Activated T-helper 1 cell treated with Interleukin-2 at 50 U/mL for 16 hours (primary cell): ENCODE results near the gene LATS1.
A peak's percentile ranks its signal among the peaks of the same experiment; 100 is the strongest.

ENCODE experiments used
- DNase-seq: peaks from one replicate; pipeline ENCODE4 v3.0.0-alpha.2; 2020; ENCODE audit warnings: low read depth

The LATS1 gene

DNA sequence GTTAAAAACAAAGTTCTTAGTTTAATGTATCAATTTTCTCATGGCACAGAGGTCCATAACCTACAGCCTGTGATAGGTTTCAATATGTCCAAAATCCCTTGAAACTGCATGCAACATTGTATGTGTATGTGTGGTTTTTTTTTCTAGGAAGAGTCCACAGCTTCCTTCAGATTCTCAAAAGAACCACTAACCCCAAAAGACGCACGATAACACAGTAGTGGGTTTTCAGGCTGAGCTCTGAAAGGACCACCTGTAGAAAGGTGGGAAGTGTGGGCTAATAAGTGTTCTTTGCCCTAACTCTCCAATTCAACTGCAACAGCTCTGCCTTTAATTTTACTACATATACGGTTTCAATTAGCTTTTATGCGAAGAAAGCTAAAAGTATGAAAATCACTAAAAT is 57.9 kb downstream of the LATS1 start:
- DNase-seq: no peak

DNA sequence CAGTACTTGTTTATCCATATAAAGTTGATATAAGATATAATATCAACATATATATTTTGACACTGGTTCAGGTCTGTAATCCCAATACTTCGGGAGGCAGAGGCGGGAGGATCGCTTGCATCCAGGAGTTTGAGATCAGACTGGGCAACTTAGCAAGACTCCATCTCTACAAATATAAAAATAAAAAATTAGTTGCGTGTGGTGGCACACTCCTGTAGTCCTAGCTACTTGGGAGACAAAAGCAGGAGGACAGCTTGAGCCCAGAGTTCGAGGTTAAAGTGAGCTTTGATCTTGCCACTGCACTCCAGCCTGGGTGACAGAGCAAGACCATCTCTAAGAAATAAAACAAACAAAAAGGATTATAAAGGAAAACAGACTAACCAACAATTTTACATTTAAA is 60.5 kb downstream of the LATS1 start:
- DNase-seq: no peak

DNA sequence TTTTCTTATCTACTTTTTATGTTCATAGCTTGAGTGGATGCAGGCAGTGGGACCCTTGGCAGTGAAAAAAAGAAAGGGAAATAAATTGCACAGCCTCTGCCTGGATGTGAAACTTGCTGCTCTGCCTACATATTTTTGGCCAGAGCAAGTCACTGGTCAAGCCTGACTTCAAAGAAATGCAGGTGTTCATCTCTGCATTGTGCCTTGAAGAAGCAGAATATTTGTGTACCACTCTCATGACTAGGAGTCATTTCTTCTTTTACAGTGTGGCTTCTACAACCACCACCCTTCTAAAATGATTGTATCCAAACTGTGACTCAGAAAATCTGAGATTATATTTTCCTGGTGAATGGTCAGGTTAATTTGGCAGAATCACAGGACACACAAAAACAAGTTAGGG is 66.8 kb downstream of the LATS1 start:
- DNase-seq: no peak

DNA sequence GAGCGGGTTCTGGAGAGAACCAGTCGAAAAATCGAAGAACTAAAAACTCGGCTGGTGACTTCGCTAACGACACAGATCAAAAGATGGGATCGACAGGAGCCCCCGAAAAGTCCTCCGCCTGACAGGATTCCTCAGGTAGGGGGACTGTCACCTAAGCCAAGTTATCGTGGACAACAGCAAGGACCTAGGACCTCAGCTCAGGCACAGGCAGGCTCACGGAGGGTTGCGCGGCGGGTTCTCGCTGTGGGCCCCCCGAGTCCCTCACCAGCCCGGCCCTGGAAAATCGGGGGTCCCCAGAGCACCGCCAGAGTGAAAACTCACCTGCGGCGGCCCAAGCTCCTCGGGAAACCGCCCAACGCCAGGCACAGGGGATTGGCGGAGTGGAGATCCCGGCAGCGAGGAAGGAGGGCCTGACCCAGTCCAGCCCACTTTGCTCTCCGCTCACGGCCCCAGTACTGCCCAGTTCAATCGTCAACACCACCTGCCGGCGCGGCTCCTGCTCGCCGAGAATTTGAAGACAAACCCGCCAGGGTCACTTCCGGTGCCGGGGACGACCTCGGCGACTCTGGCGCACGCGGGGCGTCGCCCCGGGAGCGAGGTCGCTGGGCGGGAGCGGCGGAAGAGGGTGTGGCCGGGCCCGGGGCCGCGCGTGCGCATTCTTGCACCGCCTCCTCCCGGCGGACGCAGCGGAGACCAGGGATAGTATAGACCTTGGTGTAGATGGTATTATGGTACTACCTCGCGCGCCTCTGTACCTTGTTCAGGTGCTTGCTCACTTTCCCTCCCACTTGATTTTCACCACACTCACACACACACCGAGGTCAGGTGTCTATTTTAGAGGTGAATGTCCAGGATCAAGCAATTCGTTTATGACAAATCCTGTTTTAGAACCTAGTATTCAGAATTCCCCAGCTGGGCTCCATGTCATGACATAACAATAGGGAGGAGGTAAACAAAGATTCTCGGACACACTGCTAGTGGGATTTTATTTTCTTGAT is 69.5 kb downstream of the LATS1 start, which contains the start of gene KATNA1:
Gene KATNA1 (minus strand): TSS at position 567 of the 998 bp plus-strand sequence. CDS start 10,167 bp downstream, outside the sequence.
- DNase-seq: peak; percentile 82

DNA sequence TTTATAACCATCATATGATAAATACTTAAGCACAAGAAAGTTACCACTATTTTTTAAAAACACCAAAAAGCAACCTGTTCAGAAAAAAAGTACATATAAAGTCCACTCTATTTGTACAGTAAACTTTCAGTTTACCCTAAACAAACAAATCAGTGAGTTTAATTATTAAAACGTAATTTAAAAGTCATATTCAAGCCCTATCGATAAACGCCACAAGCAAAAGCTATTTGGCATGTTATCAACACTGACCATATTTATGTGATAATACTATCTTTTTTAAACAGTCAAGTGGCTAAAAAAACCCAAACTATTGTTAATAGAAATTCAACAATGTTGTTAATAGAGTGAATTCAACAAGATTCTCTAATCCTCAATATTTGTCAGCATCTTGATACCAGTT is 71.3 kb downstream of the LATS1 start:
- no peak for DNase-seq

DNA sequence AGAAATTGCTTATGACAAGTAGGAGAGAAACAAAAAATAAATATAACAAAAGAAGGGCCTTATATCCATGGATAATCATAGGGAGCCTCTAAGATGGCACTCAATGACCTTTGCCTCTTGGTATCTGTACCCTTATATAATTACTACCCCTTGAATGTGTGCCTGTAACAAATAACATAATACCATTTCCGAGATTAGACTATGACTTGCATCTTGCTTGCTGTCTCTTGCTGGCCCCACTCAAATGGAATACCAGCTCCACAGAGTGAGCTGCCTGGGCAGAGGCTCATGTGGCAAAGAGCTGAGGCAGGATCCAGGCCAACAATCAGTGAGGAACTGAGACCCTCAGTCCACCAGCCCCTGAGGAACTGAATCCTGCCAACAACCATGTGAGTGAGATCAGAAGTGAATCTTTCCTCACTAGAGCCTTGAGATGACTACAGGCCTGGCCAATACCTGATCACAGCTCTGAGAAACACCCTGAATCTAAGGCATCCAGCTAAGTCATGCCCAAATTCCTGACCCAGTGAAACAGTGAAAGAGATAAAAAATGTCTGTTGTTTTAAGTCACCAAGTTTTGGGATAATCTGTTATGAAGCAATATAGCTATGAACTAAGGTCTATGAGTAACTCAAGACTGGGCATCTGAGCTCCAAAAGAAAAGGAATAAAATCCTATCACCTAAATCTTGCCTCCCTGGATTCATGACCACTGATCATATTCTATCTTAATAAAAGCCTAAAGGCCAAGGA is 74.9 kb downstream of the LATS1 start:
- no peak for DNase-seq

DNA sequence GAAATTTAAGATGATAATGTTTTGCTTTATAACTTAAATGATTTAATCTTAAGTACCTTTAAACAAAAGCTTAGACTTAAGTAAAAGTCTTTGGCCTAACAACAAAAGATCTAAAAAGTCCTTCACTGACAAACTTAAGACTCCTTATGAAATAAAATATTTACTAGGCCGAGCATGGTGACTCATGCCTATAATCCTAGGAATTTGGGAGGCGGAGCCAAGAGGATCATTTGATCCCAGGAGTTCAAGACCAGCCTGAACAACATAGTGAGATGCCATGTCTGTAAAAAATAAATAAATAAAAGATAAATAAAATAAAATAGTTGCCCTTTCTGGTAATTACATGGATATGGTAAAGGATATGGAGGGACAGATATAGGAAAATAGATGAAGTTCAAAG is 81.8 kb downstream of the LATS1 start:
- DNase-seq: no peak

DNA sequence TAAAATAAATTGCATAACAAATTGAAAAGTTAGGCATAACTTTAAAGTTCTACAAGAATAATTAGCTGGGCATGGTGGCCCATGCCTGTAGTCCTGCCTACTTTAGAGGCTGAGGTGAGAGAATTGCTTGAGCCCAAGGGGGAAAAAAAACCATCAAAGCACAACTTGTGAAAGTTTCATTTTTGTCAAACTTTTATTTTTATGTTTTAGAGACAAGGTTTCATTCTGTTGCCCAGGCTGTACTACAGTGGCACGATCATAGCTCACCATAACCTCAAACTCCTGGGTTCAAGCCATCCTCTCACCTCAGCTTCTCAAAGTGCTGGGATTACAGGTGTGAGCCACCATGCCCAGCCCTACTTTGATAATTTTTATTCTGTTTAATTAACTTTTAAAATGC is 83.6 kb downstream of the LATS1 start:
- no peak for DNase-seq

DNA sequence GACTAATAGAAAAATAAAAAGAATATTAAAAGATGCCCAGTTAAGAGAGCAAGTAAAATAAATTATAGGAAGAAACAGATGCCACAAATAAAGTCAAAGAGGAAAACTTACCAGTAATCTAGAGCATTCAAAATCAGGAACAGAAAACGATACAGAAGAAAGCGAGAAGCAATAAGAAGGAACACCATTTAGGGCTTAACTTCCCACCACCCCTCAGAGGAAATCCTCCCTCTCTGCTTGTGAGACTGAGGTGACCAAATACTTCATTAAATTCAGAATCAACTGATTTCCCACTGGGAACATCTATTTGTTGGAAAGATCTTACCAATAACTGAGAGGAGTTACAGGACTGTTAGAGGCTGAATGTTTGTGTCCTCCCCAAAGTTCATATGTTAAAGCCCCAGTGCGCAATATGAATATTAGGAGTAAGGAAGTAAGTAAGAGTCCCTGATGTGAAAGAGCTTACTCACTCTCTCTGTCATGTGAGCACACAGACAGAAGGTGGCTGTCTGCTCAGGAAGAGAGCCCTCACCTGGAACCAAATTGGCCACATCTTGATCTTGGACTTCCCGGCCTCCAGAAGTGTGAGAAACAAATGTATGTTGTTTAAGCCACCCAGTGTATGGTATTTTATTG is 88.9 kb downstream of the LATS1 start:
- no peak for DNase-seq

DNA sequence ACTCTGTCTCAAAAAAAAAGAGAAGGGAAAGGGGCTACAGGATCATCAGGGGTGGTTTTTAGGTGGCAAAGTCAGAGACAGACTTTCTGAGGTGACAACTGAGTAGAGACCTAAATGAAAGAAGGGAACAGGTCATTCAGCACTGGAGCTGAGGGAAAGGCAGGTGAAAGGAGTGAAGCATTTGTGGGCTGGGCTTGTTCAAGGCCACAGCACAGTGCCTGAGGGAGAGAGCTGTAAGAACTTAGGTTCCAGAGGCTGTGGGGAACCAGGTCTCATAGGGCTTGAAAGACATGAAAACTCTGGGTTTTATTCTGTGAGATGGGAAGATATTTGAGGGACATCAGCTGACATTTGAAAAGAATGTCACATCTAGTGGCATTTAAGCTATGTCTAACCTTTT is 90.2 kb downstream of the LATS1 start:
- DNase-seq: no peak

DNA sequence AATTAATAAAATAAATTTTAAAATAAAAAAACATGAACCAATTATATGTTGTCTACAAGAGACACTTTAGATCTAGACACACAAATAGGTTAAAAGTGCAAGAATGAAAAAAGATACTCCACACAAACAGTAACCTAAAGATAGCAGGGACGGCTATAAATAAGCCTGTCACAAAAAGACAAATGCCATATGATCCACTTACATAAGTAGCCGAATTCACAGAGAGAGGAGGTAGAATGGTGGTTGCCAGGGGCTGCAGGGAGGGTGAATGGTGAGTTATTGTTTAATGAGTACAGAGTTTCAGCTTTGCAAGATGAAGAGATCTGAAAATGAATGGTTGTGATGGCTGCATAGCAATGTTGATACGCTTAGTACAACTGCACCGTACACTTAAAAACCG is 102.1 kb downstream of the LATS1 start:
- DNase-seq: no peak

DNA sequence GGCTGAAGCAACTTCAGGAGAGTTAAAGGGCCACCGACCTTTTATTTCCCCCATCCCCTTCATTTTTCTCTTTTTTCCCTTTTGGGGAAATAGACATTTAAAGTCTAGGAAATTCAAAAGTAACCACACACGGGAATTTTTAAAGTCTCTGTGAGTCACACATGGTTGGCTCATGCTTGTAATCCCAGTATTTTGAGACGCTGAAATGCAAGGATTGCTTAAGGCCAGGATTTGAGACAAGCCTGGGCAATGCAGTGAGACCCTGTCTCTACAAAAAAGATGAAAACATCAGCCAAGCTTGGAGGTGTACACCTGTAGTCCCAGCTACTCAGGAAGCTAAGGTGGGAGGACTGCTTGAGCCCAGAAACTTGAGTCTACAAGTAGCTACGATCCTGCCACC is 103.6 kb downstream of the LATS1 start:
- no peak for DNase-seq

DNA sequence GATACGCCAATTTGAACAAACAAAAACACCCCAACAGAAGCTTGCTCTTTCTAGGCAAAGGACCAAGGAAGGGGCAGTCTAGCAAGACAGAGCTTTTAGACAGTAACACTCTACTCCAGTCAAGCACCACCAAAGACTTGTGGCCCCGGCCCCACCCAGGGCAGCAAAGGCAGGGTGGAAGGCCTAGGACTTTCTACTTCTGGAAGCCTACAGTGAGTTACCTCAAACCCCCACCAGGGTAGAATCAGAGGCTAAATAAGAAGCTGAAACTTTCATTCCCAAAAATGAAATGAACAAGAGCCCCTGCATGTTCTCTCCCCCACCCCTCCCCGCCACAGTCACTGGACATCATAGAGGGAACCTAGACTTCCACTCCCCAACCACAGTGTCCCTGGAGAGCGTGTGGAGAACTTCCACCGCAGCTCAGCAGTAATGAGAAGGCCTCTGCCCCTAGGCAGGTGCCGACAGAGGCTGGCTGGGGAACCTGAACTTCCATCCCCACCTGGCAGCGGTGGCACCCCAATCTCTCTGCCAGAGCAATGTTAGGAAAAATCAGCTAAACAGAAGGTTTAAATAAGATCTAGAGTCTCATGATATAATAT is 109.4 kb downstream of the LATS1 start:
- DNase-seq: no peak
